ENCODE data around the gene BMPR1B.

- TF ChIP-seq CTCF (IDR thresholded peaks at IDR 0.05; ENCODE audit: low read length) (no peak), EZH2 (optimal IDR thresholded peaks at IDR 0.05; ENCODE audit: low read depth, low read length) (no peak)
Measured at GRCh38 chr4:95142932-95143331, 385.2 kb downstream of the BMPR1B start.

Data from MM.1S (cell line).